Upper lobe of left lung (tissue), 4 donors: ENCODE measurements around the gene IRF4.

Experiments used
- EP300 ChIP-seq, 4 donors: sonication (generic); formaldehyde crosslinking; IDR thresholded peaks; one replicate each; pipeline ENCODE4 v1.5.1; 2017; ENCODE audit warnings: antibody characterized with exemption in 4 of 4, control low read depth in 2 of 4
- POLR2A ChIP-seq, 4 donors: fragments of 450-650 bp; IDR thresholded peaks; one replicate each; pipeline ENCODE4 v1.5.1; 2016 to 2017; ENCODE audit warnings: antibody characterized with exemption in 4 of 4, mild to moderate bottlenecking in 2 of 4
- POLR2AphosphoS5 ChIP-seq, 2 donors: sonication (generic); formaldehyde crosslinking; IDR thresholded peaks; one replicate each; pipeline ENCODE4 v1.5.1; 2017; ENCODE audit warnings: antibody characterized with exemption in 2 of 2
- TF ChIP-seq, protein P1 (sequence below), 6 experiments: fragments of 450-650 bp in 4 of 6; fragments of 200-600 bp in 2 of 6; sonication (generic) in 2 of 6; IDR thresholded peaks; one replicate each; pipeline ENCODE4 v1.5.1; 2016 to 2019; ENCODE audit warnings: antibody characterized with exemption in 6 of 6

DNA sequence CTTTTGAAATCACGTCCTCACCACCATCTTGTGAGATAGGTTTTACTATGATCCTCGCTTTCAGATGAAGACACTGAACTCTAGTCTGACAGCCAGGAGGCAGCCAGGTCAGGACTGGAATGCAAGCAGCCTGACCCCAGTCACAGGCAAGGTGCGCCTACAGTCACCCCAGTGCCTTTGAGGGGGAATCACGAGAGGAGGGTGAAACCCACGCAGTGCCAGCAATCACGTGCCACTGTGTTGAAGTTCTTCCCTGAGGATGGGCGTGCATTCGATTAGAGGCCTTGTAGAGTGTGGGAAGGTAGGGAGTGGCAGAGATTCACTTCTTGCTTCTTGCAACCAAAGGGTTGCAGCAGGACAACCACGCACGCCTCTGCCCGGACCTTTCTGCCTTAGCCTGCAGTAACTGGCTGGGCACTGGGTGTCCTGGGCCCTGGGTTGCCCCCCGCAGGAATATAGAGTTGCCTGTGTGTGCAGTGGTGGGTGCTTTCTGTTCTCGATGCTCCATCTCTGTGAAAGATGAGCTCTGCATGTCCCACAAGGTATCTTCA is 33.7 kb upstream of the IRF4 start:
- TF ChIP-seq, protein P1, sequence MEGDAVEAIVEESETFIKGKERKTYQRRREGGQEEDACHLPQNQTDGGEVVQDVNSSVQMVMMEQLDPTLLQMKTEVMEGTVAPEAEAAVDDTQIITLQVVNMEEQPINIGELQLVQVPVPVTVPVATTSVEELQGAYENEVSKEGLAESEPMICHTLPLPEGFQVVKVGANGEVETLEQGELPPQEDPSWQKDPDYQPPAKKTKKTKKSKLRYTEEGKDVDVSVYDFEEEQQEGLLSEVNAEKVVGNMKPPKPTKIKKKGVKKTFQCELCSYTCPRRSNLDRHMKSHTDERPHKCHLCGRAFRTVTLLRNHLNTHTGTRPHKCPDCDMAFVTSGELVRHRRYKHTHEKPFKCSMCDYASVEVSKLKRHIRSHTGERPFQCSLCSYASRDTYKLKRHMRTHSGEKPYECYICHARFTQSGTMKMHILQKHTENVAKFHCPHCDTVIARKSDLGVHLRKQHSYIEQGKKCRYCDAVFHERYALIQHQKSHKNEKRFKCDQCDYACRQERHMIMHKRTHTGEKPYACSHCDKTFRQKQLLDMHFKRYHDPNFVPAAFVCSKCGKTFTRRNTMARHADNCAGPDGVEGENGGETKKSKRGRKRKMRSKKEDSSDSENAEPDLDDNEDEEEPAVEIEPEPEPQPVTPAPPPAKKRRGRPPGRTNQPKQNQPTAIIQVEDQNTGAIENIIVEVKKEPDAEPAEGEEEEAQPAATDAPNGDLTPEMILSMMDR (IDR thresholded peaks at IDR 0.05): no peak
- no peak for TF ChIP-seq EP300 (IDR thresholded peaks at IDR 0.05)
- no peak for TF ChIP-seq POLR2A (IDR thresholded peaks at IDR 0.05)
- no peak for TF ChIP-seq POLR2AphosphoS5 (IDR thresholded peaks at IDR 0.05)
